GM12878 (cell line): ENCODE measurements around the gene ATAD2B.

Source experiments
- BHLHE40 ChIP-seq, 2 experiments: fragments of 450-650 bp in 1 of 2; IDR thresholded peaks; 2 replicates each; pipeline ENCODE4 v1.6.1; 2011 to 2017; ENCODE audit warnings: low read depth in 2 of 2, borderline replicate concordance in 1 of 2, improper control_type of control experiment in 1 of 2, low read length in 1 of 2, mild to moderate bottlenecking in 1 of 2
- CHD1 ChIP-seq: IDR thresholded peaks from 2 replicates; pipeline ENCODE4 v1.6.1; 2012; ENCODE audit warnings: low read depth, low read length, improper control_type of control experiment
- CHD2 ChIP-seq: IDR thresholded peaks from 2 replicates; pipeline ENCODE4 v1.6.1; 2011; ENCODE audit warnings: low read depth, low read length, improper control_type of control experiment, borderline replicate concordance
- CHD4 ChIP-seq: fragments of 200-600 bp; sonication (generic); IDR thresholded peaks from 2 replicates; pipeline ENCODE4 v1.6.1; 2016; ENCODE audit warnings: mild to moderate bottlenecking
- EZH2 ChIP-seq: IDR thresholded peaks from 2 replicates; pipeline ENCODE4 v1.6.1; 2012; ENCODE audit warnings: low read depth, mild to moderate bottlenecking, control low read depth, inconsistent platforms, low read length, borderline replicate concordance; ENCODE audit not compliant: control insufficient read depth
- MXI1 ChIP-seq: fragments of 150-350 bp; IDR thresholded peaks from 2 replicates; pipeline ENCODE4 v1.6.1; 2011; ENCODE audit warnings: low read depth, mild to moderate bottlenecking, inconsistent platforms, low read length, improper control_type of control experiment
- POLR2AphosphoS2 ChIP-seq: IDR thresholded peaks from 2 replicates; pipeline ENCODE4 v1.6.1; 2011; ENCODE audit warnings: low read depth, mild to moderate bottlenecking, low read length, improper control_type of control experiment, moderate library complexity
- POLR2AphosphoS5 ChIP-seq: IDR thresholded peaks from 2 replicates; pipeline ENCODE4 v1.6.1; 2011; ENCODE audit warnings: mild to moderate bottlenecking, low read length, inconsistent platforms
- RAD21 ChIP-seq: IDR thresholded peaks from 2 replicates; pipeline ENCODE4 v1.6.1; 2011; ENCODE audit warnings: mild to moderate bottlenecking, low read depth, low read length, moderate library complexity; ENCODE audit not compliant: insufficient read depth
- TCF3 ChIP-seq: IDR thresholded peaks from 2 replicates; pipeline ENCODE4 v1.6.1; 2012; ENCODE audit warnings: low read depth, mild to moderate bottlenecking, low read length, borderline replicate concordance; ENCODE audit not compliant: insufficient read depth
- TF ChIP-seq, protein P1 (sequence below), 3 experiments: IDR thresholded peaks in 2 of 3; conservative IDR thresholded peaks in 1 of 3; 2 replicates each; pipeline ENCODE4 v1.5.1; 2011; ENCODE audit warnings: low read depth in 3 of 3, low read length in 3 of 3, mild to moderate bottlenecking in 3 of 3, control low read depth in 2 of 3, moderate library complexity in 2 of 3, inconsistent platforms in 1 of 3, mixed read lengths in 1 of 3; ENCODE audit not compliant: control insufficient read depth in 2 of 3, insufficient read depth in 1 of 3; ENCODE audit errors: extremely low read depth in 1 of 3

GRCh38 chr2:23904215-23904614, 22.7 kb downstream of the ATAD2B start:
- TF ChIP-seq, protein P1, sequence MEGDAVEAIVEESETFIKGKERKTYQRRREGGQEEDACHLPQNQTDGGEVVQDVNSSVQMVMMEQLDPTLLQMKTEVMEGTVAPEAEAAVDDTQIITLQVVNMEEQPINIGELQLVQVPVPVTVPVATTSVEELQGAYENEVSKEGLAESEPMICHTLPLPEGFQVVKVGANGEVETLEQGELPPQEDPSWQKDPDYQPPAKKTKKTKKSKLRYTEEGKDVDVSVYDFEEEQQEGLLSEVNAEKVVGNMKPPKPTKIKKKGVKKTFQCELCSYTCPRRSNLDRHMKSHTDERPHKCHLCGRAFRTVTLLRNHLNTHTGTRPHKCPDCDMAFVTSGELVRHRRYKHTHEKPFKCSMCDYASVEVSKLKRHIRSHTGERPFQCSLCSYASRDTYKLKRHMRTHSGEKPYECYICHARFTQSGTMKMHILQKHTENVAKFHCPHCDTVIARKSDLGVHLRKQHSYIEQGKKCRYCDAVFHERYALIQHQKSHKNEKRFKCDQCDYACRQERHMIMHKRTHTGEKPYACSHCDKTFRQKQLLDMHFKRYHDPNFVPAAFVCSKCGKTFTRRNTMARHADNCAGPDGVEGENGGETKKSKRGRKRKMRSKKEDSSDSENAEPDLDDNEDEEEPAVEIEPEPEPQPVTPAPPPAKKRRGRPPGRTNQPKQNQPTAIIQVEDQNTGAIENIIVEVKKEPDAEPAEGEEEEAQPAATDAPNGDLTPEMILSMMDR (IDR thresholded peaks at IDR 0.05 in 2 of 3, conservative IDR thresholded peaks at IDR 0.05 in 1 of 3; ENCODE audit: control insufficient read depth in 2 of 3, extremely low read depth in 1 of 3, insufficient read depth in 1 of 3, low read depth in 3 of 3, low read length in 3 of 3): no peak
- TF ChIP-seq CHD1: no peak
- TF ChIP-seq POLR2AphosphoS5: no peak
- no peak for TF ChIP-seq POLR2AphosphoS2
- no peak for TF ChIP-seq RAD21
- TF ChIP-seq TCF3: no peak
- no peak for TF ChIP-seq MXI1
- no peak for TF ChIP-seq CHD2
- TF ChIP-seq EZH2: no peak
- TF ChIP-seq CHD4: no peak
- TF ChIP-seq BHLHE40 (IDR thresholded peaks at IDR 0.05; ENCODE audit: borderline replicate concordance in 1 of 2, low read depth in 2 of 2, low read length in 1 of 2): no peak
